Naive B cell (primary cell): ENCODE data around the gene WFIKKN1. TPM values are rescaled to one million over a fixed set of nuclear protein-coding genes. Genes with fewer than 3 reads are reported as not detected.
A peak's percentile ranks its signal among the peaks of the same experiment; 100 is the strongest.

ENCODE experiments used
- ATAC-seq, 2 donors: fragments of 150-1000 bp; cut with Tn5 transposase; 2 replicates each; pipeline ENCODE4 v1.10.0; 2021; ENCODE audit warnings: low read depth in 2 of 2, mild to moderate bottlenecking in 2 of 2, moderate library complexity in 2 of 2
- DNase-seq: peaks from one replicate; pipeline ENCODE4 v3.0.0; 2022
- H3K27ac Mint-ChIP-seq, 6 donors: one replicate each; pipeline ENCODE4 v1.8.0; 2020 to 2022; ENCODE audit warnings: mild to moderate bottlenecking in 6 of 6, mixed read lengths in 6 of 6, moderate library complexity in 5 of 6, inconsistent platforms in 2 of 6
- H3K27me3 Mint-ChIP-seq, 3 donors: one replicate each; pipeline ENCODE4 v1.8.0; 2021 to 2022; ENCODE audit warnings: mixed read lengths in 3 of 3, mild to moderate bottlenecking in 1 of 3
- H3K36me3 Mint-ChIP-seq, 2 donors: one replicate each; pipeline ENCODE4 v1.8.0; 2020 to 2022; ENCODE audit warnings: mixed read lengths in 2 of 2, inconsistent platforms in 1 of 2, mild to moderate bottlenecking in 1 of 2
- H3K4me1 Mint-ChIP-seq, 3 donors: one replicate each; pipeline ENCODE4 v1.8.0; 2020 to 2022; ENCODE audit warnings: mixed read lengths in 3 of 3, inconsistent platforms in 1 of 3, mild to moderate bottlenecking in 1 of 3, moderate library complexity in 1 of 3
- H3K4me3 Mint-ChIP-seq, 8 donors: one replicate each; pipeline ENCODE4 v1.8.0; 2020 to 2022; ENCODE audit warnings: mild to moderate bottlenecking in 8 of 8, mixed read lengths in 8 of 8, moderate library complexity in 8 of 8, inconsistent platforms in 2 of 8
- H3K9me3 Mint-ChIP-seq, 7 donors: one replicate each; pipeline ENCODE4 v1.8.0; 2020 to 2022; ENCODE audit warnings: mixed read lengths in 7 of 7, mild to moderate bottlenecking in 5 of 7, inconsistent platforms in 2 of 7, moderate library complexity in 1 of 7
- polyA plus RNA-seq, 6 donors: library from polyadenylated mRNA; unstranded; fragments of 300-500 nt; fragmentation: Illumina TruSeq; gene quantifications; one replicate each; pipeline ENCODE4 v1.2.3, GENCODE V29; 2021; ENCODE audit warnings: low read depth in 6 of 6

WFIKKN1 gene
- not detected for polyA plus RNA-seq

GRCh38 chr16:630815-631405 lies at the start of gene WFIKKN1:
Gene WFIKKN1, plus strand, starts transcription at chr16:630985. Its CDS starts 269 bp downstream, at chr16:631254.
- no peaks in the 10 kb centered on the region for H3K27me3 Mint-ChIP-seq
- DNase-seq, result no peak

GRCh38 chr16:582218-582613 lies 48.6 kb upstream of the WFIKKN1 start:
- Mint-ChIP-seq H3K4me1 (peaks cover 4 to 13% (median 4%) of the 10 kb centered on the region in 3 donors), H3K27me3 (peaks cover 0 to 9% (median 8%) of the 10 kb centered on the region in 3 donors), H3K4me3 (no peak overlapping the region), H3K9me3 (no peaks in the 10 kb centered on the region), H3K27ac (no peak overlapping the region), H3K36me3 (no peaks in the 10 kb centered on the region)
- no peak for ATAC-seq
- no peak for DNase-seq

More at GRCh38 chr16:630815-631405, at the start of gene WFIKKN1:
- Mint-ChIP-seq H3K4me3 (peak within 1 kb of the TSS in 1 of 8 donors; percentile 7), H3K36me3 (no peaks in the 10 kb centered on the region), H3K27ac (no peak within 1 kb of the TSS), H3K9me3 (no peaks in the 10 kb centered on the region), H3K4me1 (peaks cover 0 to 7% (median 3%) of the 10 kb centered on the region in 3 donors)
- no peak for ATAC-seq

- H3K27ac Mint-ChIP-seq, result no peak overlapping the region
- peaks cover 0 to 9% (median 8%) of the 10 kb centered on the region in 3 donors for H3K27me3 Mint-ChIP-seq
- DNase-seq (no peak), ATAC-seq (no peak)
- no peaks in the 10 kb centered on the region for H3K36me3 Mint-ChIP-seq
- no peaks in the 10 kb centered on the region for H3K9me3 Mint-ChIP-seq
- H3K4me1 Mint-ChIP-seq, result peaks cover 4 to 13% (median 8%) of the 10 kb centered on the region in 3 donors
- no peak overlapping the region for H3K4me3 Mint-ChIP-seq
Observed at GRCh38 chr16:582614-583331, 48.0 kb upstream of the WFIKKN1 start.

GRCh38 chr16:583470-583814 lies 47.3 kb upstream of the WFIKKN1 start:
- Mint-ChIP-seq H3K36me3 (no peaks in the 10 kb centered on the region), H3K27ac (no peak overlapping the region), H3K4me1 (peaks cover 9 to 16% (median 14%) of the 10 kb centered on the region in 3 donors), H3K4me3 (no peak overlapping the region), H3K9me3 (no peaks in the 10 kb centered on the region), H3K27me3 (peaks cover 0 to 9% (median 8%) of the 10 kb centered on the region in 3 donors)
- no peak for DNase-seq
- no peak for ATAC-seq

GRCh38 chr16:583815-584591 lies 46.8 kb upstream of the WFIKKN1 start:
- DNase-seq (no peak), ATAC-seq (no peak)

GRCh38 chr16:585351-585750 lies 45.4 kb upstream of the WFIKKN1 start:
- no peaks in the 10 kb centered on the region for H3K36me3 Mint-ChIP-seq
- H3K27ac Mint-ChIP-seq, result peak overlapping the region in 1 of 6 donors; percentile 31
- ATAC-seq, result no peak
- peaks cover 12 to 17% (median 12%) of the 10 kb centered on the region in 3 donors for H3K4me1 Mint-ChIP-seq
- peak overlapping the region in 1 of 8 donors; percentile 10 for H3K4me3 Mint-ChIP-seq
- H3K27me3 Mint-ChIP-seq, result peaks cover 0 to 9% (median 8%) of the 10 kb centered on the region in 3 donors
- no peaks in the 10 kb centered on the region for H3K9me3 Mint-ChIP-seq
- DNase-seq, result no peak

More at GRCh38 chr16:583815-584591, 46.8 kb upstream of the WFIKKN1 start:
- Mint-ChIP-seq H3K27ac (peak overlapping the region in 1 of 6 donors; percentile 20), H3K4me1 (peaks cover 11 to 17% (median 14%) of the 10 kb centered on the region in 3 donors), H3K36me3 (no peaks in the 10 kb centered on the region), H3K9me3 (no peaks in the 10 kb centered on the region), H3K4me3 (no peak overlapping the region), H3K27me3 (peaks cover 0 to 9% (median 8%) of the 10 kb centered on the region in 3 donors)

- Mint-ChIP-seq H3K27me3 (peaks cover 0 to 9% (median 8%) of the 10 kb centered on the region in 3 donors), H3K27ac (peak overlapping the region in 2 of 6 donors; percentile 31 to 80), H3K9me3 (no peaks in the 10 kb centered on the region), H3K36me3 (no peaks in the 10 kb centered on the region), H3K4me3 (peak overlapping the region in 1 of 8 donors; percentile 75), H3K4me1 (peaks cover 19 to 23% (median 20%) of the 10 kb centered on the region in 3 donors)
- DNase-seq (no peak), ATAC-seq (no peak)
Observed at GRCh38 chr16:586047-586644, 44.6 kb upstream of the WFIKKN1 start.

- H3K4me3 Mint-ChIP-seq, result peak overlapping the region in 7 of 8 donors; percentile 44 to 97 (median 65)
- H3K4me1 Mint-ChIP-seq, result peaks cover 21 to 31% (median 27%) of the 10 kb centered on the region in 3 donors
- H3K27ac Mint-ChIP-seq, result peak overlapping the region in 5 of 6 donors; percentile 81 to 95 (median 87)
- H3K9me3 Mint-ChIP-seq, result no peaks in the 10 kb centered on the region
- no peak for DNase-seq
- H3K36me3 Mint-ChIP-seq, result no peaks in the 10 kb centered on the region
- ATAC-seq, result no peak
- H3K27me3 Mint-ChIP-seq, result peaks cover 0 to 9% (median 8%) of the 10 kb centered on the region in 3 donors
Observed at GRCh38 chr16:586645-587590, 43.9 kb upstream of the WFIKKN1 start.

GRCh38 chr16:588639-588888 lies 42.2 kb upstream of the WFIKKN1 start:
- peak overlapping the region; percentile 95 to 99 (median 98) for H3K27ac Mint-ChIP-seq
- peak; percentile 72 for DNase-seq
- peak; percentile 43 to 48 for ATAC-seq
- H3K36me3 Mint-ChIP-seq, result no peaks in the 10 kb centered on the region
- no peaks in the 10 kb centered on the region for H3K9me3 Mint-ChIP-seq
- H3K27me3 Mint-ChIP-seq, result peaks cover 0 to 9% (median 8%) of the 10 kb centered on the region in 3 donors
- peaks cover 32 to 46% (median 38%) of the 10 kb centered on the region in 3 donors for H3K4me1 Mint-ChIP-seq
- peak overlapping the region; percentile 87 to 97 (median 96) for H3K4me3 Mint-ChIP-seq

- Mint-ChIP-seq H3K4me1 (peaks cover 35 to 47% (median 40%) of the 10 kb centered on the region in 3 donors), H3K36me3 (no peaks in the 10 kb centered on the region), H3K27ac (peak overlapping the region; percentile 95 to 99 (median 99)), H3K27me3 (peaks cover 0 to 9% (median 8%) of the 10 kb centered on the region in 3 donors), H3K4me3 (peak overlapping the region; percentile 87 to 99 (median 98)), H3K9me3 (no peaks in the 10 kb centered on the region)
- peak; percentile 99 for DNase-seq
- peak; percentile 67 to 69 for ATAC-seq
Observed at GRCh38 chr16:588889-589657, 41.7 kb upstream of the WFIKKN1 start.

GRCh38 chr16:589658-590187 lies 41.1 kb upstream of the WFIKKN1 start, which contains the start of gene RAB40C:
Gene RAB40C, plus strand, starts transcription at chr16:590066. Its CDS starts 226 bp downstream, at chr16:590292.
- H3K4me3 Mint-ChIP-seq, result peak within 1 kb of the TSS; percentile 92 to 99 (median 98)
- peak; percentile 77 for ATAC-seq
- no peaks in the 10 kb centered on the region for H3K36me3 Mint-ChIP-seq
- H3K4me1 Mint-ChIP-seq, result peaks cover 40 to 49% (median 40%) of the 10 kb centered on the region in 3 donors
- no peaks in the 10 kb centered on the region for H3K9me3 Mint-ChIP-seq
- H3K27me3 Mint-ChIP-seq, result peaks cover 0 to 9% (median 8%) of the 10 kb centered on the region in 3 donors
- peak; percentile 98 for DNase-seq
- peak within 1 kb of the TSS; percentile 95 to 99 (median 99) for H3K27ac Mint-ChIP-seq
